HepG2 (cell line): ENCODE results near the gene CDC27. TPM values are rescaled to one million over a fixed set of nuclear protein-coding genes. Genes with fewer than 3 reads are reported as not detected.

Experiments used
- ATAC-seq: fragments of 200-7000 bp; cut with Tn5 transposase; 3 replicates; pipeline ENCODE4 v1.9.1; 2020; ENCODE audit warnings: mild to moderate bottlenecking, moderate library complexity
- BruUV-seq: library from RNA; stranded (reverse); fragments of 400-500 nt; replicated peaks from 2 replicates; lab custom pipeline; 2021; lab: Mats Ljungman, UMichigan
- CTCF ChIA-PET: fragments of 300-600 bp; formaldehyde crosslinking; extraction: SDS; loops from one replicate; lab custom pipeline; 2021; ENCODE audit warnings: low total read pairs, inconsistent platforms, low intra/inter-chr PET ratio; lab: Yijun Ruan, JAX
- POLR2A ChIA-PET: fragments of 350-600 bp; sonication (Branson Sonifier 250); formaldehyde crosslinking; loops from one replicate; lab custom pipeline; 2020; ENCODE audit warnings: antibody characterized with exemption, inconsistent platforms; lab: Yijun Ruan, JAX
- DNase-seq: peaks from one replicate; pipeline ENCODE4 v3.0.0-alpha.2; 2015; ENCODE audit warnings: low spot score
- FAIRE-seq: peaks from 3 replicates; lab custom pipeline; 2011; peaks lifted over from hg19 to GRCh38; lab: Jason Lieb, UNC
- H2AFZ ChIP-seq: one replicate; pipeline ENCODE4 v1.6.1; 2011; ENCODE audit warnings: low read length, inconsistent platforms
- H3K27ac ChIP-seq: fragments of 300-600 bp; 3 replicates; pipeline ENCODE4 v1.8.0; 2011; ENCODE audit warnings: mixed run types, mild to moderate bottlenecking, mixed read lengths, low read length, inconsistent platforms; ENCODE audit not compliant: insufficient read depth; ENCODE audit errors: extremely low read length
- H3K27me3 ChIP-seq, 2 experiments: fragments of 200-600 bp in 1 of 2; 2 replicates in 1 of 2; 3 replicates in 1 of 2; pipeline versions ENCODE4 v1.6.0 to v1.8.0; 2011; ENCODE audit warnings: low read length in 2 of 2, mild to moderate bottlenecking in 2 of 2, moderate library complexity in 2 of 2, inconsistent platforms in 1 of 2; ENCODE audit not compliant: insufficient read depth in 2 of 2, control insufficient read depth in 1 of 2
- H3K36me3 ChIP-seq, 2 experiments: fragments of 200-600 bp in 1 of 2; replicated peaks in 1 of 2; 2 replicates in 1 of 2; 3 replicates in 1 of 2; pipeline versions ENCODE4 v1.5.1 to v1.8.0; 2011; ENCODE audit warnings: low read length in 2 of 2, inconsistent platforms in 1 of 2; ENCODE audit not compliant: insufficient read depth in 2 of 2, control insufficient read depth in 1 of 2
- H3K4me1 ChIP-seq: 2 replicates; pipeline ENCODE4 v1.5.1; 2012; ENCODE audit warnings: low read length, inconsistent platforms; ENCODE audit not compliant: insufficient read depth
- H3K4me2 ChIP-seq: 2 replicates; pipeline ENCODE4 v1.6.0; 2011; ENCODE audit warnings: low read depth, low read length, inconsistent platforms
- H3K4me3 ChIP-seq, 3 experiments: fragments of 200-600 bp in 1 of 3; sonication (generic), shearing (Covaris generic) in 1 of 3; replicated peaks in 1 of 3; 2 replicates each; pipeline ENCODE4 v1.5.1; 2011 to 2016; ENCODE audit warnings: low read length in 3 of 3, inconsistent platforms in 2 of 3, low read depth in 2 of 3, mild to moderate bottlenecking in 2 of 3, control low read depth in 1 of 3, mixed read lengths in 1 of 3; ENCODE audit not compliant: insufficient read depth in 1 of 3
- H3K79me2 ChIP-seq: one replicate; pipeline ENCODE4 v1.6.1; 2011; ENCODE audit warnings: low read length, inconsistent platforms; ENCODE audit not compliant: insufficient read depth
- H3K9ac ChIP-seq: 2 replicates; pipeline ENCODE4 v1.6.0; 2011; ENCODE audit warnings: mild to moderate bottlenecking, low read depth, low read length, inconsistent platforms; ENCODE audit not compliant: insufficient read depth
- H3K9me3 ChIP-seq: 2 replicates; pipeline ENCODE4 v1.5.1; 2012; ENCODE audit warnings: mild to moderate bottlenecking, low read length
- H4K20me1 ChIP-seq: 2 replicates; pipeline ENCODE4 v1.6.0; 2011; ENCODE audit warnings: inconsistent platforms, mild to moderate bottlenecking, low read length, moderate library complexity; ENCODE audit not compliant: insufficient read depth
- HMGA1 ChIP-seq: sonication (generic); formaldehyde crosslinking; conservative IDR thresholded peaks from 2 replicates; pipeline ENCODE4 v1.4.0; 2020; ENCODE audit warnings: missing genetic modification reagents
- WGBS: methylation state at CpG from one replicate; pipeline ENCODE4 v1.1.6; 2017; ENCODE audit warnings: low lambda C conversion rate; 5-methylcytosine and 5-hydroxymethylcytosine counted together
- in situ Hi-C: cut with HindIII; loops from 2 replicates; pipeline ENCODE4 v1.10.0; 2017; ENCODE audit warnings: low pct_unique_long_range_greater_than_20kb; ENCODE audit not compliant: extremely low pct_ligation_motif_present
- intact Hi-C: fragments of 100-400 bp; cut with micrococcal nuclease; formaldehyde crosslinking; loops from one replicate; pipeline ENCODE4 v1.10.0; 2022; ENCODE audit not compliant: unreplicated experiment
- polyA plus RNA-seq, 8 experiments: library from polyadenylated mRNA; depleted of rRNA in 3 of 8; stranded (reverse) in 7 of 8; unstranded in 1 of 8; fragments of >200 nt; fragmentation: Illumina TruSeq in 4 of 8; extraction: Trizol in 4 of 8; gene quantifications; 2 replicates each; pipeline versions ENCODE4 v1.2.1 to v1.2.3, GENCODE V29; 2011 to 2016; ENCODE audit warnings: low read depth in 4 of 8, missing spikeins in 1 of 8, mixed read lengths in 1 of 8; ENCODE audit not compliant: insufficient read depth in 1 of 8
- total RNA-seq, 5 experiments: library from RNA; depleted of rRNA; stranded (reverse); fragments of >200 nt; fragmentation: Illumina TruSeq; extraction: Trizol; gene quantifications; 2 replicates each; pipeline ENCODE4 v1.2.3, GENCODE V29; 2016; ENCODE audit warnings: low read depth in 1 of 5
- TF ChIP-seq, protein P1 (sequence below): sonication (generic); formaldehyde crosslinking; IDR thresholded peaks from 2 replicates; pipeline ENCODE4 v1.8.0; 2022; ENCODE audit warnings: mild to moderate bottlenecking, missing genetic modification reagents
- TF ChIP-seq, protein P2 (sequence below): IDR thresholded peaks from 2 replicates; pipeline ENCODE4 v1.4.0; 2020; ENCODE audit warnings: mild to moderate bottlenecking, missing genetic modification reagents

The CDC27 gene
- total and polyA plus RNA-seq, 2 of the 13 experiments (the other 11 are each of a cell fraction or from before 2014, with no cell fraction given), result 80.7 to 102 TPM

DNA sequence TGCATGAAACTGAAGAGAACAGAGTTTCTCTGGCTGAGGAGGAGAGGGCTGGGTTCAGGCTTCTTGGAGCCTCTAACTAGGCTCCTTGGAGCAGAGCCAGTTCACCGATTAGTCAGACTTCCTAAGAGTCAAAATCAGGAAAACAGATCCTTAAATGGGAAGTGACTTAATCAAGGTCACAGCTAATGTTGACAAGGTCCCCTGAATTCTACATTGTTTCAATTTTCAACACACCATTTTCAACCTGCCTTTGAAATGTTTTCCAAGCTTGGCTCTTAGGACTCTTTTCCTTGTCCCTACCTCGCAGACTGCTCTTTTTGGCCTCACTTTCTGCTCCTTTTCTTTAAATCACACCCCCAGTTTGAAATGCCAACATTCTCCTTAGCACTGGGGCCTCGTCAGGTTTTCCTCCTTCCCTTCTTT lies 36.4 kb upstream of the CDC27 start:
- ChIA-PET POLR2A (no interaction called here), CTCF (no interaction called here)
- intact Hi-C loops (loop anchor here (10.0 kb wide), 1 partner anchor 389 kb away; no protein-coding TSS in a partner anchor), in situ Hi-C loops (no loop called here)
- no peaks in the 10 kb centered on the region for H4K20me1 ChIP-seq
- FAIRE-seq (no peak), DNase-seq (peak; percentile 45), ATAC-seq (no peak)
- H3K79me2 ChIP-seq, result no peaks in the 10 kb centered on the region
- H3K9ac ChIP-seq, result peak overlapping the region; percentile 2; the same call in 1 of the 2 replicates
- no peaks in the 10 kb centered on the region for H3K36me3 ChIP-seq
- BruUV-seq, result no TSS peak
- no peak overlapping the region for H3K4me3 ChIP-seq
- TF ChIP-seq, protein P1, sequence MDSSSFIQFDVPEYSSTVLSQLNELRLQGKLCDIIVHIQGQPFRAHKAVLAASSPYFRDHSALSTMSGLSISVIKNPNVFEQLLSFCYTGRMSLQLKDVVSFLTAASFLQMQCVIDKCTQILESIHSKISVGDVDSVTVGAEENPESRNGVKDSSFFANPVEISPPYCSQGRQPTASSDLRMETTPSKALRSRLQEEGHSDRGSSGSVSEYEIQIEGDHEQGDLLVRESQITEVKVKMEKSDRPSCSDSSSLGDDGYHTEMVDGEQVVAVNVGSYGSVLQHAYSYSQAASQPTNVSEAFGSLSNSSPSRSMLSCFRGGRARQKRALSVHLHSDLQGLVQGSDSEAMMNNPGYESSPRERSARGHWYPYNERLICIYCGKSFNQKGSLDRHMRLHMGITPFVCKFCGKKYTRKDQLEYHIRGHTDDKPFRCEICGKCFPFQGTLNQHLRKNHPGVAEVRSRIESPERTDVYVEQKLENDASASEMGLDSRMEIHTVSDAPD (CRISPR knock-in tag), result no peak
- no peak for TF ChIP-seq HMGA1
- TF ChIP-seq, protein P2, sequence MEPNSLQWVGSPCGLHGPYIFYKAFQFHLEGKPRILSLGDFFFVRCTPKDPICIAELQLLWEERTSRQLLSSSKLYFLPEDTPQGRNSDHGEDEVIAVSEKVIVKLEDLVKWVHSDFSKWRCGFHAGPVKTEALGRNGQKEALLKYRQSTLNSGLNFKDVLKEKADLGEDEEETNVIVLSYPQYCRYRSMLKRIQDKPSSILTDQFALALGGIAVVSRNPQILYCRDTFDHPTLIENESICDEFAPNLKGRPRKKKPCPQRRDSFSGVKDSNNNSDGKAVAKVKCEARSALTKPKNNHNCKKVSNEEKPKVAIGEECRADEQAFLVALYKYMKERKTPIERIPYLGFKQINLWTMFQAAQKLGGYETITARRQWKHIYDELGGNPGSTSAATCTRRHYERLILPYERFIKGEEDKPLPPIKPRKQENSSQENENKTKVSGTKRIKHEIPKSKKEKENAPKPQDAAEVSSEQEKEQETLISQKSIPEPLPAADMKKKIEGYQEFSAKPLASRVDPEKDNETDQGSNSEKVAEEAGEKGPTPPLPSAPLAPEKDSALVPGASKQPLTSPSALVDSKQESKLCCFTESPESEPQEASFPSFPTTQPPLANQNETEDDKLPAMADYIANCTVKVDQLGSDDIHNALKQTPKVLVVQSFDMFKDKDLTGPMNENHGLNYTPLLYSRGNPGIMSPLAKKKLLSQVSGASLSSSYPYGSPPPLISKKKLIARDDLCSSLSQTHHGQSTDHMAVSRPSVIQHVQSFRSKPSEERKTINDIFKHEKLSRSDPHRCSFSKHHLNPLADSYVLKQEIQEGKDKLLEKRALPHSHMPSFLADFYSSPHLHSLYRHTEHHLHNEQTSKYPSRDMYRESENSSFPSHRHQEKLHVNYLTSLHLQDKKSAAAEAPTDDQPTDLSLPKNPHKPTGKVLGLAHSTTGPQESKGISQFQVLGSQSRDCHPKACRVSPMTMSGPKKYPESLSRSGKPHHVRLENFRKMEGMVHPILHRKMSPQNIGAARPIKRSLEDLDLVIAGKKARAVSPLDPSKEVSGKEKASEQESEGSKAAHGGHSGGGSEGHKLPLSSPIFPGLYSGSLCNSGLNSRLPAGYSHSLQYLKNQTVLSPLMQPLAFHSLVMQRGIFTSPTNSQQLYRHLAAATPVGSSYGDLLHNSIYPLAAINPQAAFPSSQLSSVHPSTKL (CRISPR knock-in tag), result peak; percentile 46; the same call in 1 of the 2 replicates
- H3K4me2 ChIP-seq, result peak overlapping the region; percentile 25; the same call in 1 of the 2 replicates
- H2AFZ ChIP-seq, result no peak overlapping the region
- 7% methylated on average over 3 of the region's 3 CpGs for WGBS
- peaks cover 37% of the 10 kb centered on the region for H3K4me1 ChIP-seq
- peaks cover 8 to 21% of the 10 kb centered on the region in 2 experiments; a peak in 2 of 5 replicates for H3K27me3 ChIP-seq
- H3K9me3 ChIP-seq, result peaks cover 9% of the 10 kb centered on the region; the same call in 1 of the 2 replicates
- H3K27ac ChIP-seq, result no peak overlapping the region
